Hindlimb muscle (tissue), 1 donor: ENCODE results near the gene CDCA7. TPM values are rescaled to one million over a fixed set of nuclear protein-coding genes. Genes with fewer than 3 reads are reported as not detected.
"Not testable (repeated sequence)": the region's sequence is repeated elsewhere in the genome, so short reads cannot be mapped to it uniquely, and the experiment has no call there.

ENCODE experiments used
- DNase-seq: peaks from one replicate; pipeline ENCODE4 v3.0.0-alpha.2; 2013
- polyA plus RNA-seq: library from polyadenylated mRNA; unstranded; fragments of 120-200 nt; gene quantifications from one replicate; pipeline ENCODE4 v1.2.1, GENCODE V29; 2013; ENCODE audit not compliant: insufficient read length

Gene CDCA7
- polyA plus RNA-seq, 1 donor: 13.4 TPM

DNA sequence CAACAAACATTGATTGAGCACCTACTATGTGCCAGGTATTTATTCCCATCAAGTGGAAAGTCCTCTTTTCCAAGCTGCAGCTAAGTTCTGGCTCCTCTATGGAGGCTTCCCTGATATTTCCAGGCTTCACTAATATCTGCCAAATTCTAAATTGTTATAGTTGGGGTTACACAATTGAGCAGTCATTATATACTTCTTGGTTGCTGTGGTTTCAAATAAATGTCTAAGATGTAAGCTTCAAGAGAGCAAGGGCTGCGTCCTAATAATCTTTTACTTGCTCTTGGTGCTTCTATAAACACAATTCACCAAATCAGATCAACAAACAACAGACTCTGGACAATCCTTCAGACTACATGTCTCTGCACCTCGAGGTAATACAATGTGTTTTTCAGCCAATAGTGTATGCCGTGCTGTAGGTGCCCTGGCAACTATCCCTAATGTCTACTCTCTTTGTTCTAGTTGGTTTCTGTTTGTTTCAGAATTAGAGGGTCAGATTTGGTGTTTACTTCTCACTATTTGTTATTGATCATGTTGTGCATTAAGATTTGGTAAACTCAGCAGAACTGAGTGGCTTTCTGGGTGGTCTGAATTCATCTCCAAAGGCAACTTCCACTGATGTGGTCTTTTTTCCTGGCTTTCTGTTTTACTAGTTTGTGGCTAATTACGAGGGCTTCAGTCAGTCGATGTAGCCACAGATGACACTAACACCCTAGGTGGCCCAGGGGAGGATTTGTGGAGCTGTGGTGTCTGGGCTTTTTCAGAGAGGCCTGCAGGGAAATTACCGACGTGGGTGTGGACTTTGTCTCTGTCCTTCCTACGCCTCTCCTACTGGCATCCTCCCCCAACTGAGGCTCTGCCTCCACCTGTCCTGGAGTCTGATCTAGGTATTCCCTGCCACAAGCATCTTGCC lies 50.4 kb downstream of the CDCA7 start:
- DNase-seq: no peak

DNA sequence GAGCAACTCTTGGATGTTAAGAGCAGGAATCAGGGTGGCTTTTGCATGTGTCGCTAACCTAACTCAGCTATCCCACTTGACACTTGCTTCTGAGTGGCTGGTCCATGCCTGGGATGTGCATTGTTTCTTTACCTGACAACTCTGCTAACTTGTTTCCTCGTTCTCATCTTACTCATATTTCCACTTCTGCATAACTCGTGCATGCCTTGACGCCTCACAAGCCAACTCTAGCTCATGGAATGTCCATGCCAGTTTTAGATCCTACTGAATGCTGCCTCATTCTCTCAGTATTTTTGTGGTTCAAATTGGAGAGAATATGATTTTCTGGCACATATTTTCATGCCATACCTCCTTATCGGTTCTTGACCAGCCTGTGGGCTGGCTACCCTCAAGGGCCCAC lies 52.5 kb downstream of the CDCA7 start:
- DNase-seq: no peak

DNA sequence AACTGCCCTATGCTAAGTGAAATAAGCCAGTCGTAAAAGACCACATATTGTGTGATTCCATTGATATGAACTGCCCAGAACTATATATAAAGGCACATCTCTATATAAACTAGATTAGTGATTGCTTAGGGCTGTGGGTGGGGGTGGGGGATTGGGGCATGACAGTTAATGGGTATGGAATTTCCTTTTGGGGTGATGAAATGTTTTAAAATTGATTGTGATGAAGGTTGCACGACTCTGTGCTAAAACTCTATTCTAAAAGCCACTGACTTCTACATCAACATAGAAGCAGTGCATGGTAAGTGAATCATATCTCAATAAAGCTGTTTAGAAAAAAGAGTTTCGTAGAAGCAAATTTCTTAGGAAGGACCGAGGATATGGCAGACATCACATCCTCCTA lies 53.0 kb downstream of the CDCA7 start:
- no peak for DNase-seq

DNA sequence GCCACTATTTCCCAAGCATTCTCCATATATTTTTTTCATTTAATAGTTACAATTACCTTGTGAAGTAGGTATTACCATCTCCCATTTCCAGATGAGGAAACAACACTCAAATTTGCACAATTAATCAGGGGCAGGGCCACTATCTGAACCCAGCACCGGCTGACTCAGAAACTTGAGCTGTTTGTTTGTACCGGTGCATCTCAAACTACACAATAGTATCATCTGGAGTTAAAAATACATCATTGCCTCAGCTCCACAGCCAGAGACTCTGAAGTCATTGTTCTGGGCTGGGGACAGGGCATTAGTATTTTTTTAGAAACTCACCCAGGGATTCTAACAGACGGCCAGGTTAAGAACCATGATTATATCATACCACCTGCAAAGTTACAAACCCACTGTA lies 55.9 kb downstream of the CDCA7 start:
- DNase-seq: no peak

DNA sequence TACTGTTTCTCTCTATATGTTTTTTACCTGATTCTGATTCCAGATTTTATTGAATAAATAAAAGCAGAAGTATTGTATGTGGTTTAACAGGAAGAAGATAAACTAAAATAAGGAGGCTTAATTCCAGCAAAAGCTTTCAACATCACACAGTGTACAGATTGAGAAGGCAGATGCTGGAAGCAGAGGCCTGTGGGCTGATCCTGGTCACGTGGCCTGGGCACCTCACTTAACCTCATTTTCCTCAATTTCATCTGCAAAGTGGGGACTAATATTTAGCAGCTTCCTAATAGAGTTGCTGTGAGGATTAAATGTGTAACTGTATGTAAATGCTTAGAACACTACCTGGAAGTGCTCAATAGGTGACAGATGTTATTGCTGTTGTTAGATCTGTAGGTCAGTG lies 58.0 kb downstream of the CDCA7 start:
- no peak for DNase-seq

DNA sequence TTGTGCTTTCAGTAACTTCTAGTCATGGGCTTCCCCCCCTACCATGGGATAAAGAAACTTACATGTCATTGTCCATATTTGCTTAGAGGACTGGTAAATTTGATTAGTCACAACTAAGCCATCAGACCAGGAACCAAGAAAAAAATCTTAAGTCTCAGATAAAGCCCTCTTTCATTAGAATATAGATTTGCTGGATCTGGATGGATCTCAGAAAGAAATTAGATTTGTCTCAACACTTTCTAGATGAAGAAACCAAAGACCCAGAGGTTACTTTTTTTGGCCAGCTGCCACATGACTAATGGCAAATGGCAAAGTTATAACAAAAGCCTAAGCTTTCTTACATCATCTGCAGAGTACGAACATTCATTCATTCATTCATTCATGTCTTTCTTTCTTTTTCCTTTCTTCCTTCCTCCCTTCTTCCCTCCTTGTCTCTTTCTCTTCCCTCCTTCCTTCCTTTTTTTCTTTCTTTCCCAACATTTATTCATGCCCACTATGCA lies 60.2 kb downstream of the CDCA7 start:
- DNase-seq: no peak

DNA sequence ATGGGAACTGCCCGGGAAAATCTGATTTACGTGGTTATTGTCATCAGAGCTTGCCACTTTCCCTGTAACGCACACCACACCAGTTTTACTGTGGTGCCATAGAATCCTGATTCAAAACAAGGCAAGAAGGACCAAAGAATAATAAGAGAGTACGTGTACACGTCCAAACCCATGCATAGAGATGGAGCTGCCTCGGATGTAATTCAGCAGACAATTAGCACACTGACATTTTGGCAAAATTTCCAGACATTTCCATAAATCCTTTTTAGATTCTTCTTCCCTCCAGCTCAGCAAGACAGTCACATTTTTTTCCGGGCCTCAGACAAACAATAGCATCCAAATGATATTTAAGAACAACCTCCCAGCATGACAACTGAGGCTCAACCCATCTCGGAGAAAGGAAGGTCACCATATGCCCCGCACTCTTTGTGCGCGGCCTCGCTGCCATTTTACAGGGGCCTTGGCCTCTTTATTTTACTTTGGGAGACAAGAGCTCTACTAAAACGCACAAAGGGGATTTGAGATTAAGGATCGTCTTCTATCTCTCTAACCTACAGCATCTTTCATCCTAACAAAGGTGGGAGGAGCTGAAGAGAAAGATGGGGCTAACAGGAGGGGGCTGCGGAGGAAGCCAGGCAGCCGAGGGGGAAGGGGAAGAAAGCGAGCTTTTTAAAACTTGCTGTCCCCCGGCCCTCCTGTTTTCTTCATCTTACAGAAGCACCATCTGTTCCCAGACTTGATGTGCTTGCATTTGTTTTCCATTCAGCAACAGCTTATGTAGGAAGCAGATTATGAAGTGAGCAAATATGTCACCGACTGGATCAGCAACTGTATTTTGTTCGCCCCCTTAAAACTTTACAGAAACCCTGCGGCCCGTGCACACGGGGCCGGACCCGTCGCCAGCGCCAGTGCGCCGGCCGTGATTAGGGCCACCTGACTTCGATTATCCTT lies 61.0 kb downstream of the CDCA7 start:
- no peak for DNase-seq

DNA sequence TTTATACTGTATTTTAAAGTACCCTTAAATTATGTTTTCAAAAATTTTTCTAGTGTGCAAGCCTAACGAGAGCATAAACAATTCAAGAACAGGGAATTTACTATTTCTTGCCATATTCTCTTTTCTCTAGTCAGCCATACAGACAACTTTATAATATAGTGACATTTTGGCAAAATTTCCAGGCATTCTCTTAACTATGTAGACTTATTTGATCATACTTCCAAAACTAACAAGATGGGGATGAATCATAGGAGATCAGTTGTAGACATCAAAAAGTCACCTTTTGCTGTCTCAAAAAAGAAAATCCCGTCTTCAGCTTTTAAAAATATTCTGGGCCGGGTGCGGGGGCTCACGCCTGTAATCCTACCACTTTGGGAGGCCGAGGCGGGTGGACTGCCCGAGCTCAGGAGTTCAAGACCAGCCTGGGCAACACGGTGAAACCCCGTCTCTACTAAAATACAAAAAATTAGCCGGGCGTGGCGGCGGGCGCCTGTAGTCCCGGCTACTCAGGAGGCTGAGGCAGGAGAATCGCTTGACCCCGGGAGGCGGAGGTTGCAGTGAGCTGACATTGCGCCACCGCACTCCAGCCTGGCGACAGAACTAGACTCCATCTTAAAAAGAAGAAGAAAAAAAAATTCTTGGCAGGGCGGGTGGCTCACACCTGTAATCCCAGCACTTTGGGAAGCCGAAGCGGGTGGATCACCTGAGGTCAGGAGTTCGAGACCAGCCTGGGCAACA lies 61.9 kb downstream of the CDCA7 start:
- not testable (repeated sequence) for DNase-seq

DNA sequence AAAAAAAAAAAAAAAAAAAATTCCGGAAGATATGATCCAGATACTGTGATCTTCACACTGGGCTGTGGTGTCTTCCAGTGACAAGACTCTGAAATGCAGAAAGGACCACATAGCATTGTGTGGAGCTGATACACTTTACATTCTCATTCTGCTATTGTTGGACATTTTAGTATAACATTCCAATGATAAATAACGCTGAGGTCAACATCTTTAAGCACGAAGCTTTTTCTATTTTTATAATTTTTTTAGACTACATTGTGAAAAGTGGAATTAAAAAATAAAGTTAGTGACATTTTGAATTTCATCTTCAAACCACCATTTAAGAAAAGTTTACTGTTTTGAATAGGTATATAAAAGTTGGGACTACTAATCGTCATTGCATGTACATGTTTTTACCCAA lies 62.7 kb downstream of the CDCA7 start:
- DNase-seq: no peak

DNA sequence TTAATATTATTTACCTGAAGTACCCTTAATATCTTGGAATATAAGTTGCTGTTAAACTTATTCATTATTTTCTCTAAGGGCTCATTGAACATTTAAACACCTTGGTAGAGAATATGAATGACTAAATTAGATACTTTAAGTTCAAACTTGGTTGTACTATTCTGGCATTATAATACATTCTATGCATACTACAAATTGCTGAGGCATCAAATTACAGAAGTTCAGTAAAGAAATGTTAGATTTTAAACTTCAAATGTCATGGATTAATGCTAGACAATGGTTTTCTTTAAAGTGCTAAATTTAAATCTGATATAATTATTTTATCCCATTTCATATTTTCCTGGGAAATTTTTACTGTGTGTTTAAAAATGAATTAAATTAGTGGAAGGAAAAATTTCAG lies 63.1 kb downstream of the CDCA7 start:
- no peak for DNase-seq
